Left lobe of liver (tissue), 2 donors: Measurements from ENCODE around the gene SH3PXD2A. TPM values are rescaled to one million over a fixed set of nuclear protein-coding genes. Genes with fewer than 3 reads are reported as not detected.

ENCODE experiments used
- ATAC-seq: fragments of 200-7000 bp; cut with Tn5 transposase; one replicate; pipeline ENCODE4 v1.9.1; 2020; ENCODE audit warnings: mild to moderate bottlenecking, moderate library complexity
- DNase-seq: peaks from one replicate; pipeline ENCODE4 v3.0.0-alpha.2; 2020; ENCODE audit warnings: low spot score
- total RNA-seq: library from RNA; stranded (reverse); gene quantifications from one replicate; pipeline ENCODE4 v1.2.1, GENCODE V29; 2021
- donor health status: DM: no; HTN: no; CAD: no; lungs with moderate emphysema.
- donor health status: DM: no; HTN: yes; CAD: no.

Gene SH3PXD2A
- total RNA-seq, 1 donor from 2014 or later = 43.5 TPM

DNA sequence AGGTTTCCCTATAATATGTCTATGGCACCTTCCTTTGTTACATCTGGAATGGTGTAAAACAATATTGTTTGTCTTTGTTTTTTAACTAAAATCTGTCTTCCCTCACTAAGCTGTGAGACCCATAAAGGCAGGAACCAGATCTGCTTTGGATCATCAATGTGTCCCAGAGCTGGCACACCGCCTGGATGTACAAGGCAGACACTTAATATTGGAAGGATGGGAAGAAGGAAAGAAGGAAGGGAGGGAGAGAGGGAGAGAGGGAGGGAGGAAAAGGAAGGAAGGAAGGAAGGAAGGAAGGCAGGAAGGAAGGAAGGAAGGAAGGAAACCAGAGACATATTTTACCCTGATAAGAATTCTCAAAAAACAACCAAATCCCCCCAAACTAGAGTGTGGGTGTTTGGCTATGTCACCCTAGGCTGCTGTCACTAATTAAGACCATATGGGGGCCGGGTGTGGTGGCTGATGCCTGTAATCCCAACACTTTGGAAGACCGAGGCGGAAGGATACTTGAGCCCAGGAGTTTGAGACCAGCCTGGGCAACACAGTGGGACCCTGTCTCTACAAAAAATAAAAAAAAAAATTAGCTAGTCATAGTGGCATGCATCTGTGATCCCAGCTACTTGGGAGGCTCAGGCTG lies 59.6 kb downstream of the SH3PXD2A start:
- ATAC-seq = no peak
- DNase-seq = no peak

DNA sequence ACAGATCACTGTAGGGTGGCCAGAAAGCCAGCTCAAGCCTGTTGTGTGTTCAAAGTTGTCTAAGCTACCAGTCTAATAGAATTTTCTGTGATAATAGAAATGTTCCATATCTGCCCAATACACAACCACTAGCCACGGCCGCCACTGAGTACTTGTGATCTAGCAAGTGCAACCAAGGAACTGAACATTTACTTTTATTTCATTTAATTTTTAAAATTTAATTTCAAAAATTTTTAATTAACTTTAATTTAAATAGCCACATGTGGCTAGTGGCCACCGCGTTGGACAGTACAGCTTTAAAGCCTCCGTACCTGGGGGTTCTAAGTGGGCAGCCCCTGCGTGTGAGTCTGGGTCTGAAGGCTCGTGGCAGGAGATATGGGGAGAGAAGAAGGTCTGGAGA lies 60.4 kb downstream of the SH3PXD2A start:
- ATAC-seq (no peak), DNase-seq (no peak)

DNA sequence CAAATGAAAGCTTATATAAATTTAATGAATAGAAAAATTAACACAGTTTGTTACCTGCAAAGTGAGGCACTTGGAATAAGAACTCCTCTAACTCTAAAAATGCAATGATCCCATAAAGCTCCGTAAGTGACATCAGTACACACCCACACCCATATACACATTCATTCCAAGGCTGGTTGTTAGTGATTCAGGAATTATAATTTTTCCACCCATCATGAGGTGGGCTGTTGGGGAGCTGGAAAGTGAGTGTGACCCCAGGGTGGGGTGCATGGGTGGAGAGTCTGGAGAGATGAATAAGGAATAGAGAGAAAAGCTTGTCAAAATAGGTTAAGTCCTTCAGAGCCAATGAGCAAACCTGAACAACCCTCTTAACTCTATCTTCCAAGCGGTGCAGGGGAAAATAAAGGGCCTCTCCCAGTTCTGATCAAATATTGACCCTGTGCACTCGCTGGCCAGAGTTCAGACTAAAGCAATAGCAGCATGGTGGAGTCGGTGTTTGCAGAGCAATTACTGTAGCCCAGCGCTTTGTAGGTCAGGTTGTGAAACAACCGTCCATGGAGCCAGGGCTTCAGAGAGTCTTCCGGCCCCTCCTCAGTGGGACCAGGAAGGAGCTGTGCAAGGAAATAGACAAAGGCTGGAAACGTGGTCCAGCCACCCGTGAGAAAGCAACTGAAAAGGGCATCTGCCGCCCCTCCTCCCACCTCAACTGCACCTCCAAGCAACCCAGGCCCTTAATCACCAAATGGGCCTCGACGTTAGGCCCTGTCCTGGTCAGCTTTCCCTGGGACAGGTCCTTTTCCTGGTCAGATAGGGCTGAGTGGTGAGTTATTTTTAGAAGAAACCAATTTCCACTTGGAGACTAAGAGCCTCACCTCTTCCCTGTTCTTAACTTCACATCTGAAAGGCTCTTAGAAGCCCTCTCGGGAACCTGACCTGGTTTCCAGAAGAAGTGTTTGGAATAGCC lies 61.2 kb downstream of the SH3PXD2A start:
- peak; percentile 90 for ATAC-seq
- DNase-seq = peak; percentile 92

DNA sequence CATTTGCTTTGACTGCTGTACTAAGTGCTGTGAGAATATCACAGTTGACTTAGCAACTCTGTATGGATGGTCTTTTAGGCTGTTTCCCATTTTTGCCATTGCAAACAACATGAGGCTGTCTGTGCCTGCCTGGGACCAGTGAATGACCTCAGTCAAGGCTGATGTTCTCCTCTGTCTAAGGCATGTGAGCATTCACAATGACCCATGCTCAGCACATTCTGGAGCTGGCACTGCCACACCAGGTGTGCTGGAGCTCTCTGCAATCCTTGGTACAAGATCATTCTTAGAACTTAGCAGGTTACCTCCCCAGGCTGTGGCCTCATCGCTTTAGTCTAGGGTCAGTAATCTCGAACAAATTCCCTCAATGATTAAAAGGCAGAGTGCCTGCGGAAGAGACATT lies 61.9 kb downstream of the SH3PXD2A start:
- ATAC-seq (peak; percentile 73), DNase-seq (peak; percentile 60)

DNA sequence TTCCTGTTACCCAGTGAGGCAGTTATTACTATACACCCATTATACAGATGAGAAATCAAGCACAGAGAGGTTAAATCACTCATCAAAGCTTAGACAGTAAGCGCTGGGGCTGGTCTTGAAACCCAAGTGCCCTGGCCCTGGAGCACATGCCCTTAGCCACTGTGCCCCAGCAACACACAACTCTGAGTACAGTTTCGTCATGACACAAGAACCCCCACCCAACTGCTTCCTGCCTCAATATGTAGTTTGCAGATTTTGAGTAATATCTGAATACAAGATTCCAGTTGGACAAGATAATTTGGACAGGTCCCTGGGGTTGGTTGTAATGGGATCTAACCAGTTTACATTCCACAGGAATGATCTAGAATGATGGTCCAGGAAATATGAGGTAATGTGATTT lies 62.8 kb downstream of the SH3PXD2A start:
- DNase-seq (no peak), ATAC-seq (no peak)

DNA sequence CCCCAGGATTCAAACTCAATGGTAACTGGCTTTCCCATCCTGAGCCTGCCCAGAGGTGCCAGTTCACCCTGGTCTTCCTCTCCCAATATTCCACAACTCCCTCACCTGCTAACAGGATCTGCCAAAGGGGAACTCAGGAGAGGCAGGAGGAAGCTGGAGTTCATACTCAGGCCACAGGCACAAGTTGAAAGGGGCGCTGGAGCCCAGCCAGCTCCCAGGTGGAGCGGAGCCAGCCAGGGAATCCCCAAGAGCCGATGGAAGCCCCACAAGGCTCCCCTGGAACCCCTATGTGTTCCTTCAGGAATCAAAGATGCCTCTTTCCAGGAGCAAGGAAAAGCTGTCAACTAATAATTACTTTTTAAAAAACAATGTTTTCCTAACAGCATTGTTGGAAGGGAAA lies 63.5 kb downstream of the SH3PXD2A start:
- ATAC-seq (no peak), DNase-seq (no peak)

DNA sequence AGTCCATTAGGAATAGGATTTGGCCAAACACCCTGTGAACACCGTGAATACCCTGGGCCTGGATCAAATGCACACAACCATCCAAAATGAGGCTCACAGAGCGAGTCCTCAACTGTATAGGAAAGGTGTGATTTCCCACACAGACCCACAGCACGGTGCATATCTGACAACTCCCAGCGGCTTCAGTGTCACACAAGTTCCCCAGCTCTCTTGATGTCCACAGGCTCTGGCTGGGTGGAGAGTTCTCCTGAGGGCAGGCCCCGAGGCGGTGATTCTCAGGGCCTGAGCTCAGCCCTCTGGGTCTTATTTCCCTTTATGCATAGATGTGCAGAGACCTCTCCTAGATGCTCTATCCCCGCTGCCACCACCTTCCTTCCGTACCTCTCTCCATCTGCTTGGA lies 64.1 kb downstream of the SH3PXD2A start:
- DNase-seq (no peak), ATAC-seq (no peak)

DNA sequence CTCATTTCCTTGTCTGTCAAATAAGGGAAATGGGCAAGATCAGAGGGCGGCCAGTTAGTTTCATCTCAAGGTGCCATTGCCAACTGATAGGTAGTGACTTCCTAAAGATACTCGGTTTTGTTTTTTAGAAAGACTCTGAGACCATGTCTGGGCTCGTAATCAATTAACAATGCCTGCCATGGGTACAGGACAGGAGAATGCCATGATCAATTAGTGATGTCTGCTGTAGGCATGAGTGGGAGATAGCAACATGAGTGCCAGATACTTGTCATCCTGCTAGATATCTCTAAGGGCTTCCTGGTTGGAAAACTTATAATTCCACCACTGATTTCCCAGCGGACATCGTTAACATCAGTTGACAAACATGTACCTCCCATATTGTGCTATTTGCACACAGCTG lies 64.8 kb downstream of the SH3PXD2A start:
- no peak for DNase-seq
- no peak for ATAC-seq

DNA sequence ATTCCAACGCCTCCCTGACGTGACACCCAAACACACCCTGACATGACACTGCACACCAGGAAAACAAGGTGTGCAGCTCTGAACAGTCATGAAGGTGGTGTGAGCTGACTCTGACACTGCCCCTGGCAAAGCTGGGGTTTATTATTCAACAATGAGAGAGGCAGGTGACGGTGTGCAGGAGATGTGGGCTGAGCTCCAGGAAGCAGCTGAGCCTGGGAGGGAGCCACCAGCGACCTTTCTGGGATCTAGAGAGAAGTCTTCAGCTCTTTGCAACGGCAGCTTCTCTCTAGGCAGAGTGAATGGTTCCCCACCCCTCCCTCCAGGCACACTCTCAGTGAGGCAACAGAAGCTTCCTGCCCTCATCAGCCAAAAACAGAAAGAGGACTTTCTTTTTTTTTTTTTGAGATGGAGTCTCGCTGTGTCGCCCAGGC lies 65.6 kb downstream of the SH3PXD2A start:
- DNase-seq = no peak
- no peak for ATAC-seq

DNA sequence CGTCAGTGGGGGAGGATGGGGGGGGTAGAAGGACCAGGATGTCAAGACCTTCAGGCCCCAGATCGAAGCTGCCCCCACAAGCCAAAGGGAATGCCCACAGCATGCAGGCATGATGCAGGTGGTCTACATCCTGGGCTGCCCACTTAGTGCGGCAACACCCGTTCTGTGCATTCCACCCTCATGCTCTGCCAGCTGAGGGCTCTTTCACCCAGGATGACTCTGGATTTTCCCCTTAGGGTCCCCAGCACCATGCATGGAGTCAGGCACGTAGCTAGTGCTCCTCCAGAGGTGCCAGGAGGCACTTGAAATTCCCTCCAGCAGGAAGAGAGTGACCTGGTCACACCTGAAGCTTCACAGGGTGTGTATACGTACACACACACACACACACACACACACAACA lies 66.2 kb downstream of the SH3PXD2A start:
- no peak for ATAC-seq
- no peak for DNase-seq

DNA sequence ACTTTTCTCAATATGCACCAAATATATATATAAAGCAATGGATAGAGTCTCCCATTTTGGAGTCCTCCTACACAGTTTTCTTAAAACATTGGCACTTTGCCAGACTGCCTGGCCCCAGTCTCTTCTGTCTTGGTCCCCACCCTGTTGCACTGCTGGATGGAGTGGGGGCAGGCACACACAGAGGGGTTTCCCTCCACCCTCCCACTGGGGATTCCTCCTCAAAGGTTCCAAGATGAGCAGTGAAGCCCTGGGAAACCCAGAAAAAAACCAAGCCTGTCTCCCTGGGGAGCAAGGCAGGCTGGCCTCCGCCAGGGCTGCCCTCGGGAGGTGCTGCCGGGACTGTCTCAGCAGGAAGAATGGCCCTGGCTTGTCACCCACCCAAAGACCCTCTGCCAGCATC lies 68.0 kb downstream of the SH3PXD2A start:
- ATAC-seq = no peak
- DNase-seq = no peak

DNA sequence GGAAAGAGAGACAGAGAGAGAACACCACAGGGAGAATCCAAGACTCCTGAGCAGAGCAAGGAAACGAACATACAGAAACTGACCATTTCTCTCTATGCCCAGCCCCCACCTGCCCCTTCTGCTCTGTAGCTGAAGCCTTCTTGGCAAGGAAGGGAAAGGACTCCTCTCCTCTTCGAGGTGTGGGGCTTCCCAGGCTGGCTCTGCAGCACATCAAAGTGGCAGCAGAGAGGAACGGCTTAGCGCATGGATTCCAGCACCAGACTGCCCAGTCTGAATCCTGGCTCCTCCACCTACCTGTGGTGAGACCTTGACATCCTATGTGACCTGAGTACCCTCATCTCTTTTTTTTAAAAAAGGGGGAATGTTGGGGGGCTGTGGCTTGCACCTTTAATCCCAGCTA lies 69.4 kb downstream of the SH3PXD2A start:
- ATAC-seq (no peak), DNase-seq (no peak)

DNA sequence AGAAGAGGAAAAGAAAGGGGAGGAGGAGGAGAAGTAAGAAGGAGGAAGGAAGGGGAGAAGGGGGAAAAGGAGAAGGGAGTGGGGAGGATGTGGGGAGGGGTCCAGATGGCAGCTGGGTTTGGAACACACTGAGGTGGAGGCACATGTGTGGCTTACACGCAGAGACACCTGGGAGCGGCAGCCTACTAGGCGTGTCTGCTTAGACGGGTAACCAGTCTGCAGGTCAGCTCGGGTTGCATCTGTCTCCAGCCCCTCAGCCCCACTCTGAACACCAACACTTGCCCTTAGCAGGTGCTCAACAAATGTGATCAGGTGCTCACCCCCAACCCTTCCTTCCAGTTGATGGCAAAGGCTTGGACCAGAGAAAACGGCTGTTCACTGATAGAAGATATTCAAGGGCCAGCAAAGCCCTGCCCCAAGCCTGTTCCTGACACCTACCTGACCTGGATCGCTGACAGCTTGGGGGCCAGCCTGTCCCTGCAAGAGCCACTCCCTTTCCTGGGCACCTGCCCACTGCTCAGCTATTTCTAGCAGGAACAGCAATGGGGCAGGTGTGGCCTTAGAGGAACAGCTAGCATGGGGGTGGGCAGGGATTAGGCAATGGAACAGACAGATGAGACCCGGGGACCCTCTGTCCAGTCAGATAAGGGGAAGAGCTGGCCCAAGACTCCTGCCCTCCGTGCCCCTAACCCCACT lies 70.5 kb downstream of the SH3PXD2A start:
- DNase-seq = no peak
- ATAC-seq = no peak

DNA sequence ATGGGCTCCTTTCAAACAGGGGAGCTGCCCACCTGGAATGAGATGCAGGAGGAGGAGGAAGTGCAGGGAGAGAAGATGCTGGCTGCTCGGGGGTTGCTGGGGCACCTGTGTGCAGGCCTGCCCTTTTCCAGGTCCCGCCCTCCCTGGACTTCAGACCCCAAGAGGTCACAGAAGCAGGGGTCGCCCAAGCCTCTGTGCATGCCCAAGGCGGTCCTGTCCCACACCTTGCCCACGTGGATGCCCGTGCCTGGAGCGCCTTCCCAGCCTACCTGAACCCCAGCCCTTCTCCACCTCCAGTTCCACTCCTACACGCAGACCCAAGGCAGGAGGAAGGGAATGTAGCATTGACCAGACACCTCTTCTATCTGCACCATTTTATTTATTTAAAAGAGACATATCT lies 71.3 kb downstream of the SH3PXD2A start:
- DNase-seq (no peak), ATAC-seq (no peak)

DNA sequence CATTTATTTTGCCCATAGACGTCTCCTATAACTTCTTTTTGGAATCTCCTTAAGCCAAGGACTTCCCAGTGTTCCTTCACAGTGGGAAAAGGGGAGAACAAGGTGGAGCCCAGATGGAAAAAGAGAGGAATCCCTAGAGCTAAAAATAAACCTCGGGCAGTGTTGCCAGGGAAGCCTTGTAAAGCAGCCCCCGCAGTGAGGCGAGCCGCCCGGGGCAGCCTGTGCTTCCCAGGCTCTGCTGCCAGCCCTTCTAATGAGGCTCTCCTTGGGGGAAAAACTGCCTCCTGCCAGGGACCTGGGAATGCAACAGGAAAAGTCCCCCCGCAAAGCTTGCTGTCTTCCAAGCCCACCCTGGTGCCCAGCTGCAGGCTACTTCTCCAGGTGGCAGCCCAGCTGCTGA lies 71.7 kb downstream of the SH3PXD2A start:
- ATAC-seq (no peak), DNase-seq (no peak)

DNA sequence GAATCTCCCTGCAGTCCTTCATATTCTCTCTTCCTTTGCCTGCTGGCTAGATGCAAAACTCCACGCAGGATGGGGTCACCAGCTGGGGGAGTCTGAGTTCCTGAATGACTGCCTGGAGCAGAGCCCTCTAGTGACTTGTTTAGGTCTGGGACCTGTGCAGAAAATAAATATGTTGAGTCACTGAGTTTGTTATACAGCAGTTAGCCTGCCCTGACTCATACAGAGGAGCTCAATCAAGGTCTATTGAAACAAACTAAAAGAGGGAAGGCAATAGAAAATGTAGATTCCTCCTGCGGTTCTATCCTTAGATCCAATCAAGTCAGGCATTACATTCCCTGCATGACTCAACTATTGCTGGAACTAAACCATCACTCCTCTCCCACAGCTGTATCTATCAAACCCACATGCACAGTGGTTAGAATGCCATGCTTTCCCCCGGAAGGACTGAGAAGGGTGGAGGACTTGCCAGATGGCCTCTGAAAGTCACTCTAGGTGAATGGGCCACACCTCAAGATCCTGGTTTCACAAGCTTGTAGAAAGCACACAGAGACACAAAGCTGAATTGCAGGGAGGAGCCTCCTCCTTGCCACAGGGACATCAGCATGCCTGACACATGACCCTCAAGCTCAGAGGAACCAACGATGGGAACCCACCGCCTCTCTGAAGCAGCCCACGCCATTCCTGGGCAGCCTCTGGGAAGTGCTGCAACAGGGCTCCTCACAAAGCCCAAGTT lies 73.9 kb downstream of the SH3PXD2A start:
- DNase-seq (no peak), ATAC-seq (no peak)

DNA sequence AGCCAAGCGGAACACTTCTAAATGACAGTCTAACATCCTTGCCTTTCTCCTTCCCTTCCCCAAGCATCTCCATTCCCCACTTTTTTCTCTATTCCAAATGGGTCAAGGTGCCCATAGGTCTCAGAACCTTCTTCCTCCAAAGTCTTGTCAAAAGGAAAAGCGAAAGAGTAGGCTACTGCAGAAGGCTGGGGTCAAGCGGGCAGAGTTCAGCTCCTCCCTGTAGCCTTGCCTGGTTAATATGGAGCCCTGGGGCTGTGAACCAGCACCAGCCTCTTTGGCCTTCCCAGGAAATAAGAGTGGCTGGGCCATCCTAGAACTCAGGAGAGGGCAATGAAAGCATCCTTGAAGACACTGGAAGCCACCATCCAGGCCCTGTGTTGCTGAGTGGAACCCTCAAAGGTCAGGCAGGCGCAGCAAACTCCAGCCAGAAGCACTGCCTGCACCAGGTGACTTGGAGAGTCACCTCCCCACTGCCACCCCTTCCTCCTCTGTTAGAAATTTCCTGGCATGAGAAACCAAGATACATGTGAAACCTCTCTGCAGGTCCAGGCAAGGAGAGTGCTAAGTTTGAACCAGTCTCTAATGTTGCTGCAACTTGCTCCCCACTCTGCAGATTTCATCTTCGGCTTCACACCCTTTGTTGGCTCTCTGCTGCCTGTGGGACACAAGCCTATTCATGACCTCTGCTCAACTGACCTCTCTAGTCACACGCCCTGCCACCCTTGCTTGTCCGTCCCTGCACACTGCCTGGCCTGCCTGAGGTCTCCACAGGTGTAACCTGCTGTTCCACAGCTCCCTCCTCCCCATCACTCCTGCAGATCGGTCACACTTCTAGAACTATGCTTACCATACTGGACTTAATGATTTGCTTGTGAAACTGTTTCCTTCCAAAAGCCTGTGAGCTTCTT lies 74.9 kb downstream of the SH3PXD2A start:
- ATAC-seq = peak; percentile 75
- DNase-seq = no peak

DNA sequence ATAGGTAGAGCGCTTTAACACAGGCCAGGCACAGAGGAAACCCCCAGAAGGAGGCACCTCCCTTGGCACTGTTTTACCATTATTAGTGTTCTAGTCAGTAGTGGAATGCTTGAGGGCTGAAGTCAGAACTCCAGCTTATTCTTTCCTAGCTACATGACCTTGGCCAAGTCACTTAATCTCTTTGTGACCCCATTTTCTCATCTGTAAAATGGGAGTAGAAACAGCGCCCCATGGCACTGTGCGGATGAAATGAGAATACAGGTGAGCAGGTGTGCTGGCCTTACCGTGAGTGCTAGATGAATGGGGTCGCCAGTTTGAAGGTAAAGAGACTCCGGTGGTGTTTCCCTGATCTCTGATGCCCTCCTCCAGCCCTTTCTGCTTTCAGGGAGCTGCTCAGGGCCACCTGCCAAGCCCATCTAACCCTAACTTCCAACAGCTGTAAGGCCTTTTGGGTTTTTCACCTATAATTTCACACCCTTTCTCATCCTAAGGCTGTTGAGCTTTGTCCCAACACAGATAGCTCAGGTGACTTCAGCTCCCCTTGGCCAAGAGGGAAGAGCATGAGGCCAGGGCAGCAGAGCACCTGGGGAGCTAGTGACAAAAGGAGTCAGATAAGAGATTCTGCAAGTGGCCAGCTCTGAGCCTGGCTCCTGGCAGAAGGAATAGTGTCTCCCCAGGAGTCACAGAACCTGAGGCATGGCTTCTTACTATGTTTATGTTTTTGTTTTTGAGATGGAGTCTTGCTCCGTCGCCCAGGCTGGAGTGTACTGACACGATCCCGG lies 76.8 kb downstream of the SH3PXD2A start:
- no peak for DNase-seq

More for the DNA sequence above, 76.8 kb downstream of the SH3PXD2A start:
- ATAC-seq = no peak
